RPMI8226 (cell line): ENCODE results near the gene NPAT.
"Not testable (repeated sequence)": the region's sequence is repeated elsewhere in the genome, so short reads cannot be mapped to it uniquely, and the experiment has no call there.

ENCODE experiments used
- DNase-seq: peaks from one replicate; pipeline ENCODE4 v3.0.0-alpha.2; 2015

Gene NPAT

DNA sequence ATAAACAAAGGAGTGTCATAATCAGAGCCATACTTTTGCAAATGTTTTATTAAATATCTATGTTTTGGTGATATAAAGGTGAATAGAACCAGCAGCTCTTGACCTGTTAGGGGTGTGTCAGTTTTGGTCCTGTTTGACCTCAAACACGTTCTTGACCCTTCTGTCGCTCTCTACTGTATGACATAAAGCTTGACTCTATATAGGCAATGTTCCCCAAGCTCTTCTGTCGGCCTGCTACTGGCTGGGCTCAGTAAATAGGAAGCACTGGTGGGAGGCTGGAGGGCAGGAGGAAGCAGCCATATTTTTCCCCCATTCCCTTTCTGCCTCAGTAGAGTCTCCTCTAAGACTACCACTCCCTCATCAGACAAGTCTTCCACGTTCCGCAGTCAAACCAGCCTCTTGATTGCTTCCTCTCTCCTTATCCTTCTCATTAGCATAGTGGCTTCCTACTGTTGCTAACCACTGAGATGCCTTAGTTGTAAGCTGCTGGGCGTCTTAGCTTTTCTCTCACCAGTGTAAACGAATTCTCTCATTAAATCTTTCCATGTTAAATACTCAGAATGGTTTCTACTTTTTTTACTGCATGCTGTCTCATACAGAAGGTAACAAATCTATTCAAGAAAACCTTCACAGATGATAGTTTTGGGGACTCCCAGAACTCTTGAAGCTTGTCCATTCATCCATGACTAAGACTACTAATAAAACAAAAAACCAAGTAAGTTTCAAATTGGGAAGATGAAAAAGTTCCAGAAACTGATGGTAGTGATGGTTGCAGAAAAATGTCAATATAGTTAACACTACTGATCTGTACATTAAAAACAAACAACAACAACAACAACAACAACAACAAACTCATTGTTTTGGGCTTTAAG lies 3.3 kb downstream of the NPAT start:
- DNase-seq: no peak

DNA sequence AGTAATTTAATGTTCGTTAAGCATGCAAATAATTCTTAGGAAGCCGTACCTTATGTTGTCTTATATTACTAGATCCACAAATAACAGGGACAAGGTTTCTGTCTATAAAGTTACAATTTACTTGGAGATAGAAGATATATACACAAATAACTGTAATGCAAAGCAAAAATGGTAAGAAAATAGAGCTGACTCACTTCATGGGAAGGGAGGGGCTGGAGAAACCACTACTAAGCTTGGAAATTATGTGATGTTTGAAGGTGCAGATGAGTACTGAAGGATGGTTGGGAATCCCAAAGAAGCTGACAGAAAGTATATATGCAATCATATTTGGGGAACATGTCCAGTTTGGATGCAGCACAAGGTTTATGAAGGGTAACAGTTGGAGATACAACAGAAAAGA lies 4.0 kb downstream of the NPAT start:
- DNase-seq: no peak

DNA sequence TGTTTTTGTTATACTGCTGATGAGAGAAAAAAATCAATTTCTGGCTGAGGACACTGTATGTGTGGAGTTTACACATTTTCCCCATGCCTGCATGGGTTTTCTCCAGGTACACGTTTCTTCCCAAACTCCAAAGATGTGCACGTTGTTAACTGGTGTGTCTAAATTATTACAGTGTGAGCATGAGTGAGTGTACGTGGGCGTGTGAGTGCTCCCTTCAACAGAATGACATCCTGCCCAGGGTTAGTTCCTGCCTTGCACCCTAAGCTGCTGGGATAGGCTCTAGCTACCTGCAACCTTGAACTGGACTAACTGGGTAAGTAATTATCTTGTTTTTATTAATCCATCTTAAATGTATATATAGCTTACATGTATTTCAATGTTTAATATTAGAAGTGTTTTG lies 5.5 kb downstream of the NPAT start:
- DNase-seq: no peak

DNA sequence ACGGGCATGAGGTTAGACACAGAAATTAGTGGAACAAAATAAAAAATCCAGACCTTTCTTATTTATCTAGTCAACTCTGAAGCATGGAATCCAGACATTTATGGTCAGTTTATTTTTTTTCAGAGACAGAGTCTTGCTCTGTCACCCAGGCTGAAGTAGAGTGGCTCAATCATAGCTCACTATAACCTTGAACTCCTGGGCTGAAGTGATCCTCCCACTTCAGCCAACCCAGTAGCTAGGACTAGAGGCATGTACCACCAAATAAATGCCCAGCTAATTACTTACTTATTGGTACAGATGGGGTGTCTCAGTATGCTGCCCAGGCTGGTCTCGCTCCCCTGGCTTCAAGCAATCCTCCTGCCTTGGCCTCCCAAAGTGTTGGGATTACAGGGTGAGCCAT lies 8.7 kb downstream of the NPAT start:
- no peak for DNase-seq

DNA sequence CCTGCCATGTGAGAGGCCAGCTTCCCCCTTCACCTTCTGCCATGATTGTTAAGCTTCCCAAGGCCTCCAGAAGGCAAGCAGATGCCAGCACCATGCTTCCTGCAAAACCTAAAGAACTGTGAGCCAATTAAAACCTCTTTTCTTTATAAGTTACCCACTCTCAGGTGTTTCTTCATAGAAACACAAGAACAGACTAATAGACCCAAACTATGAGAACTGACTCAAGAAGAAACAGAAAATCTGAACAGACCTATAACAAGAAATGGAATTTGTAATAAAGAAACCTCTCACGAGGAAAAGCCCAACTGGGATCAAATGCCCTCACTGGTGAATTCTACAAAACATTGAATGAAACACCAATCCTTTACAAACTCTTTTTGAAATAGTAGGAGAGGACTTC lies 12.0 kb downstream of the NPAT start:
- DNase-seq: no peak

DNA sequence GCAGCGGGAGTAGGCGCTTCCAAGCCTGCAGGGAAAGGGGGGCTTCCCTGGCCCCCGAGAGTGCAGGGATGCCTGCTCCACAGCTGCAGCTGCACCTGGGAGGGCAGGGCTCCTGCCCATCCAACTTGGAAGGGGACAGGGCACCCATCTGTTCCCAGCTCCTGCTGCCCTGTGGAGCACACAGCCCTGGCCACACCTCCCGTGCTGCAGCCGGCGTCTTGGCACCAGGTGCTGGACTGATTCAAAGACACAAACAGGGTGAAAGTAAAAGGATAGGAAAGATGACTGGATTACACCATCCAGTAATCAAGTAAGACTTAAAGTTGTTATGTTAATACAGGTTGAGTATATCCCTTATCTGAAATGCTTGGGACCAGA lies 14.8 kb downstream of the NPAT start:
- no peak for DNase-seq

DNA sequence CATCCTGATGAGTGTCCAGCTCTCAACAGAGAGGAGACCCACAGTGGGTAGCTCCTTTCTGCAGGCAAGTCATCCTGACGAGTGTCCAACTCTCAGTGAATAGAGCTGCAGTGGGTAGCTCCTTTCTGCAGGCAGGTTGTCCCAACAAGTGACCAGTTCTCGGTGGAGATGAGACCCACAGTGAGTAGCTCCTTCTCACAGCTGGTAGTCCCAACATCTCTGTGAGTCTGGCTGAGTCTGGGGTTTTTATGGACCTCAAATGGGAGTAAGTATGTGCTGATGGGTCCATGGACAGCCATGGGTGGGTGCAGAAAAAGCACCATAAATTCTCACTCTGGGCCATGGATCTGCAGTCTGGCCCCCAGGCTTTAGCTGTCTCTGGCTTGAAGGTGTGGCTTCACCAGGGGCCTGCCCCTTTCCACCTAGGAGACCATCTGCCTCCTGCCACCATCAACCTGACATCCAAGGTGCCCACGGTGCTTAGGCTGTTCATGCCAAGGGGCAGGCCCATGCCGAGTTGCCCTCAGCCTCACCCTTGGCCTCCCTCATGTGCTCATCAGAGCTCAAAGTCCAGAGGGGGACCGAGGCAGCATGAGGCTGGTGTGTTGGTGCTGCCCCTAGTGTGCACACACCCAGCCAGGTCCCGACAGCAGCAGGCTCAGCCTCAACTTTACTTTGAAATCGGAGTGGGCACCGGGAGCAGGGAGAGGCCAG lies 15.3 kb downstream of the NPAT start:
- DNase-seq: no peak

DNA sequence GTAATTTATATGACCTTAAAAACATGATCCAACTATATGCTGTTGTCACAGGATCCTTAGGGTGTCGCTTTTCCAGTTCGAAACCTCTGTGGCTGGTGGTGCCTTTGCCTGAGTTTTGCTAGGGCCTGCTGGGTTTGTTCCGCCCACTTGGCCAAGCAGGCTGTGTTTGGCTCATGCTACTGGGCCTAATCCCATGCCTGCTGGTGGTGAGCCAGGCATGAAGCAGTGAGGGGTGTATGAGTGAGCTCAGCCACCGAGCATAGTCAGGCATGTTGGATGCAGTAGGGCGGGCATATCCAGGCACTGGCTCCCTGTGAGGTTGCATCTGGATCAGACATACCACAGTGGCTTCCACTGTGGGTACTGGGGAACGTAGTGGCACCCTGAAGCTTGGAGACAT lies 16.3 kb downstream of the NPAT start:
- DNase-seq: no peak

DNA sequence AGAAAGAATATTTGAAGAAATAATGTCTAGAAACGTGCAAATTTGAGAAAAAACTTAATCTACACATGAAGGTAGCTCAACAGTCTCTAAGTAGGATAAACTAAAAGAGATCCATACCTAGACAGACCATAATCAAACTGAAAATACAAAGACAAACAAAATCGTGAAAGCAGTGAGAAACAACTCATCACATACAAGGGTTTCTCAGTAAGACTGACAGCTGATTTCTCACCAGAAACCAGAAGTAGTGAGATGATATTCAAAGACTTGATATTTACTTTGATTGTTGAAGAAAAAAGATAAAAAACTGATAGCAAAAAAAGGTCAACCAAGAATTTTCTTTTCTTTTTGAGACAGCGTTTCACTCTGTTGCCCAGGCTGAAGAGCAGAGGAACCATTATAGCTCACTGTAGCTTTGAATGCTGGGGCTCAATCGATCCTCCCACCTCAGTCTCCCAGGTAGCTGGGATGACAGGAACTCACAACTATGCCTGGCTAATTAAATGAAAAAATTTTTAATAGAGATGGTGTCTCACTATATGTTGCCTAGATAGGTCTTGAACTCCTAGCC lies 17.4 kb downstream of the NPAT start:
- DNase-seq: no peak

DNA sequence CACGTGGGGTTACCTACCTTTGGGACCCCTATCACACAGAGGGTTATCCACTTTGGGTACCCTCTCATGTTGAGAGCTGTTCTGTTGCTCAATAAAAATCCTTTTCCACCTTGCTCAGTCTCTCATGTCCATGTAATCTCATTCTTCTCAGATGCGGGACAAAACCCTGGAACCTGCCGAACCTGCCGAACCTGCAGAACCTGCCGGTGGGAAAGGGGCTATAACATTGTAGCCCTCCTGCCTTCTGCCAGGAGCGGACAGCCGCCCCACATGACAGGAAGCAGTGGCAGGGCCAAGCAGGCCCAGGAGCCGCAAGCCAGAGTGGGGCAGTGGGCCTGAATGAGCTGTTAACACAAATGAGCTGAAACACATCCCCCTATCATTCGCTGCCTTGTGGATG lies 18.1 kb downstream of the NPAT start:
- no peak for DNase-seq

DNA sequence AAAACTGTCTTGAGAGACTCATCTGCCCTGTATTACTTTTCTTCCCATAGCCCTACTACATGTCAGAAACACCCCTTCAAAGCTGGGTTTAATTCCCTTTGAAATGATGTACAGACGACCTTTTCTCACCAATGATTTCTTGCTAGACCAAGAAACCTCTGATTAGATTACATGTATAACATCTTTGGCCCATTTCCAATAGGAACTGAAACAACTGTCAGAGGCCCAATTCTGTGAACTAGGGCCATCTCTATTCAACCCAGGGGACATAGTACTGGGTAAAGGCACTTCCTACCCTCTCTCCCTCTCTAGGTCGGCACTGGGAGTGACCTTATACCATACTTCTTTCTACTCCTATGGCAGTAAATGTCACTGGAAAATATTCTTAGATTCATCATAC lies 19.4 kb downstream of the NPAT start:
- DNase-seq: peak; percentile 78

DNA sequence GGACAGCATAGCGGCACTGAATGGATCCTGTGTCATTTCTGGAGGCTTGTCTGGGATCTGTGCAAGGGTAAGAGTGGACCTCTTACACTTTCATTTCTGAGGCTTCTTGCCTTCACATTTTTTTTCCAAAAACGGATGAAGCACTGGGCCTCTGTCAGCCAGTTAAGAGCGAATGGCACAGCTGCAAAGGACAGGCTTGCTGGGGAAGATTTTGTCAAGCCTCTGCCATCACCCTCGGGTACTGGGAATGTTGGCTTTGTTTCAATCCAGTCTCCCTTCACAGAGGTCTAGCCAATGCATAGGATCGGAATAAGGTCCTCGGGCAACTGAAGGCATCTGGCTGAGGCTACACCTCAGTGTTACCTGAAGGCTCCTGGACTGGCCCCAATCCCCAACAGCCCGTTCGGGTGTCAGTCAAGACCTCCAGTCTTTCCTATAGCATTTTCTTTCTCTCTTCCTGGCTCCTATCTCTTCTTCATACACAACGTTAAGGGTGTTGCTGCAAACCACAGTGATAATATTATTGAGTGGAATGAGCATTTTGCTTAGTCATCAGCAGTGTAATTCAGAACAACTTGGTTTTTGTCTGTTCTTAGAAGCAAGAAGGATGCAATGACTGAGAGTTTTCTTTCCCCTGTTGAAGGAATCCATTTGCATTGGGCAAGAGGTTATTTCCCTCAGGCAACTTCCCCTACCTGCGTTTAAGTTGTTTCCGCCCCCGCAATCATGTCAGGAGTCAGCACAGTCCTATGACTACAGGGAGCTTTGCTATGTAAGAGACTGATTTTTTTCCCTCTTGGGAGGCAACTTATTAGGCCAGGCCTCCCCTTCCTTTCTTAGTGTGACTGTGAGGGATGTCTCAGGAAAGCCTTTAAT lies 22.8 kb downstream of the NPAT start:
- DNase-seq: no peak

DNA sequence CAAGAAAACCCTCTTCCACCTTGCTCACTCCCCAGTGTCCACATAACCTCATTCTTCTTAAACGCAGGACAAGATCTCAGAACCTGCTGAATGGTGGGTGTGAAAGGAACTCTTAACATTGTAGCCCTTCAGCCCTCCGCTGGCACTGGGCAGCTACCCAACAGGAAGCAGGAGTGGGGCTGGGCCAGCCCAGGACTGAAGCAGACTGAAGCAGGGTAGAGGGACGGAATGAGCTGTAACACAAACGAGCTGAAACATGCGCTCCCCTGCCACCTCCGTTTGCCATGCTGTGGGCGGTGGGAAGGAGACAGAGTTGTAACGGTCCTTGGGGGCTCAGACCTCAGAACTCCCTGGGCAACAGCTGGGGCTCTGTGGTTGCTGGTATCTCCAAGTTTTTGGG lies 23.6 kb downstream of the NPAT start:
- no peak for DNase-seq

DNA sequence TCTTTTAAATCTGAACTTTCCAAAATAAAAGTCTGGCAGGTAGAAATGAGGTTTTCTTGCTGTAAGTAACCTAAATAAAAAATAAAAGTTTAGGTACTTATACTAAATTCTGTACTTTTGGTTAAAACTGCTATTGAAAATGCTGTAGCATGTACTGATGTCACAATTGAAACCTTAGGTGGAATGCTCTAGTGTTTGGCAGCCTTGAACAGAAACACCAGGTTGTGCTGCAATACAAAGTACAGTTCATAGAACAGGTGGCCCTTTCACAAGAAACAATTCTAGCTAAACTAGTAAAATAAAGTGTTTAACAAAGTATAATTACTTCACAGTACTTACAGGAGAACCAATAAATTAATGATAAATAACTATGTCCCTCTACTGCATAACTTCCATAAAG lies 25.1 kb downstream of the NPAT start:
- DNase-seq: no peak

DNA sequence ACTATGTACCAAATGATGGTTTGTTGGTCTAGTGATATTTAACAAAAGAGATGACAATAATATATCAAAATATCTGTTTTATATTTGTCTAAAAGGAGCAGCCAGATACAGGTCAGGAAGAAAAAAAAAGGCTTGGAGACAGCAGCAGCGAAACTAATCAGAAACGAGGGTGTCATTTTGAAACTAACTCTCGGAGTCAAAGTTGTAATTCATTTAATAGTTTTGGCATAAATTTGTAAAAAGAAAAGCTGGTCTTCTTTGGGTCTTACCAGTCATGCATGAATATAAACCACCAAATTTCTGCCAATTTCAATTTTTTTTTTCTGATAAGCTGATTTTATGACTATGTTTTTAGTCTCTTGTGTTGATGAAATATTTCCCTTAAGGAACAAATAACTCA lies 25.5 kb downstream of the NPAT start:
- no peak for DNase-seq

DNA sequence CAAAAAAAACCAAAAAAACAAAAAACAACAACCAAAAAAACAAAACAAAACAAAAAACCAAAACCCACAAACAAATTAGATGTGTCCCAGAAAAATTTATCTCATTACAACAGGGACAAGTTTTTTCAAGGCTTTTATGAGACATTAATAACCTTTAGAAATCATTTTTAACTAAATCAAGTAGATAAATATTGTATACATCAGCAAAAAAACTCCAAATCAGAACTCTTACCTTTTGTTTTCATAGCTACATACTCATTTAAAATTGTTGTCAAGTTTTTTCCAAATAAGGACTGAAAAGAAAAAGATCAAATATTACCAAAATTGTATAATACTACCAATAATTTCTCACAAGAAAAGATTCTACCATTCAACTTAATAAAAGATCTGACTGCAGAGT lies 28.7 kb downstream of the NPAT start:
- DNase-seq: no peak

DNA sequence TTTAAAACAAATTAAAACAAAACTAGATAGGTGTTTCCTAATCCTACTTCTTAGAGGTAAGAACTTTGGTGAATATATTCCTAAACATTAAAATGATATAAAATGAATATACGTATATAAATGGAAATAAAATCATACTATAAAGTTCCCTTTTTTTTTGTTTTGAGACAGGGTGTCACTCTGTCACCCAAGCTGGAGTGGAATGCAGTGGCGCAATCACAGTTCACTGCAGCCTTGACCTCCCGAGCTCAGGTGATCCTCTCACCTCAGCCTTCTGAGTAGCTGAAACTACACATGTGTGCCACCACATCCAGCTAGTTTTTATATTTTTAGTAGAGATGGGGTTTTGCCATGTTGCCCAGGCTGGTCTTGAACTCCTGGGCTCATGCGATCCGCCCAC lies 44.9 kb downstream of the NPAT start:
- no peak for DNase-seq

DNA sequence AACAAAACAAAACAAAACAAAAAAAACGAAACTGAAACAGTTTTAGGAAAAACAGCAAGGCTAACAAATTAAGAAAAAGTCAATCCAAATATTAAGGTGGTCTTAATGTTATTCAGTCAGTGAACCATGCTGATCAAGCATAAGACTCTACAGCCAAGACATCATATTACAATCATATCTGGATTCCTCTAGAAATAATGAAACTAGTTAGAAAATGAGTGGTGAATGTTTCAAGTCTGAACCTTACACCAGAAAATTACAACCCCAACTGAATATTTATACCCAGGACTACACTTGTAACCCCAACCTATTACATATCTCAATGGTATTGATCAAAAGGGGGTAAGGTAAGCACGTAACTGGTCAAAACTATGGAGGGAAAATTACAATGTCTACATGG lies 52.3 kb downstream of the NPAT start:
- DNase-seq: no peak

DNA sequence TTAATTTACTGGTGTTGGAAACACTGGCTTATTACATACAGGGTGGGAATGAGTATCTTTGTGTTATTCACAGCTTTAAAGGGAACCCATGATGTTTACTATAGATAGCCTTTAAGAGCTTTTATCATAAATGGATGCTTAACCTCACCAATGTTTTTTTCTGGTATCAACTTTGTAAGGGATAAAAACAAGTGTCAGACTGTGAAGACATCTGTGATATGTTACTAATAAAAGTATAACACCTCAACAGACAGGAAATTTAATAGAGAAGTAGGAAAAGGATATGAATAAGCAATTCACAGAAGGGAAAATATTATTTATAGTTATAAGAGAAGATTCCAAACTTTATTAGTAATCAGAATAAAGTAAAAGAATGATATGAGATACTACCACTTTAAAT lies 54.8 kb downstream of the NPAT start:
- no peak for DNase-seq

DNA sequence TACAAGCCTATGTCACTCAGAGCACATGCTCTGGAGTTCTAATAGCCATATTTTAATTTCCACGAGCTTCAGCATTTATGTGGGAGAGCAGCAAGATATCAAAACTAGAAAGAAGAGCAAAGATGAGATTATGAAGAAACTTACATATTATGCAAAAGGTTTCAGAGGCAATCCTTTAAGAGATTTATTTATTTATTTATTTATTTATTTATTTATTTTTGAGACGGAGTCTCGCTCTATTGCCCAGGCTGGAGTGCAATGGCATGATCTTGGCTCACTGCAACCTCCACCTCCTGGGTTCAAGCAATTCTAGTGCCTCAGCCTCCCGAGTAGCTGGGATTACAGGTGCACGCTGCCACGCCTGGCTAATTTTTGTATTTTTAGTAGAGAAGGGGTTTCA lies 59.6 kb downstream of the NPAT start:
- DNase-seq: not testable (repeated sequence)

DNA sequence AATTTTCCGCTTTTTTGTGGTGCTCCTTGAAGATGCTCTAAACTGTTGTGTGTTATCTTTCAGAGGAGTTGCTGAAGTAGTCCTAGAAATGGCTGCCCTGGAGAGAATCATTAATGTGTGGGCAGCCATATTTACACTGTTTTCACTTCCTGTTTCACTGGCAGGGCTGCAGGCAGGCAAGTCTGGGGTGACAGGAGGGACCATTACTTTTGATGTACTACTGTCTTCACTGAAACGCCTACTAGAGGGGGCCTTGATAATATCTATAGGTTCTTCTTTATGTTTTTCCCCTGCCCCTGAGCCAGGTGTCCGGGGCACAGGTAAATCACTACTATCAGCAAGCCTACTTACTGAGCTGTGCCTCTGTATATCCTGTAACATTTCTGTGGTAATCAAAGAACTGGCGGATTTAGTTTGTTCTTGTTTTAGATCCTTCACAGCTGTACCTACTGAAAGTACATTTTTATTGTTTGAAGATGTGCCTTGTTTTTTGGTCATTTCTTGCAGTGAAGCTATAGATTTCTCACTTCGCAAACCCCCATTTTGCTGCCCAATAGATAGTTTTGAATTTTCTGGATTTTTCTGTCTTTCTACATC lies 61.4 kb downstream of the NPAT start:
- peak; percentile 66 for DNase-seq

DNA sequence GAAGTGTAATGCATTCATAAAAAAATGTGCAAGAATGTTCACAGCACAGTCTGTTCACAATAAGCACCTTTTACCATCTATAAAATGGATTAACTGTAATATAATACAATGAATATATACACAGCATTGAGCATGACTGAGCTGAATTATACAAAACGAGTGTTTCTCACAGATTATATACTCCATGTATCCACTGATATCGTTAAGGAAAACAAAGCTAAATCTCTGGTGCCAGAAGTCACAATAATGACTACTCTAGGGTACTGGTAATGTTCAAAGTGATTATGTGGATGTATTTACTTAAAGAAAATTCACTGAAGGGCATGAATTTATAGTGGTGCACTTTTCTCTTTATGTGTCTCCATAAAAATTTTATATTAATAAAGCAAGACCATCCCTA lies 67.8 kb downstream of the NPAT start:
- DNase-seq: no peak

DNA sequence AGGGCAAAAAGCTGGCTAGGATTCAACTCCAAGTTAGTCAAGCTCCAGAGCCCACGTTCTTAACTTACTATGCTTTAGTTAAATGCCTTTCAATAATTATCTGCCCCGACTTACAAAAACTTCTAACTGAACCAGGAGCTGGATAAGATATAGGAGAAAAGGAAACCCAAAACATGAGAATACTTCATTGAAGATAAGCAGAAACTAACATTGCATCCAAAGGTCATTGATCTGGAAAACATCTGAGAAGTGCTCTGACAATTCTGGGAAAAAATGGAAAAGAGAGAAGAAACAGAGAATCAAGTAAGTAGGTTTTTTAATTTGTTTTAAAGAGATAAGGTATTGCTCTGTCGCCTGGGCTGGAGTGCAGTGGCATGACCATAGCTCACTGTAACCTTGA lies 73.9 kb downstream of the NPAT start:
- DNase-seq: no peak
